GM19324 (cell line): ENCODE data around the gene SPCS3.
A peak's percentile ranks its signal among the peaks of the same experiment; 100 is the strongest.
"Not testable (repeated sequence)": the region's sequence is repeated elsewhere in the genome, so short reads cannot be mapped to it uniquely, and the experiment has no call there.

ENCODE experiments used
- ATAC-seq: cut with Tn5 transposase; IDR thresholded peaks from one replicate; pipeline ENCODE4 v1.9.1; 2021; ENCODE audit warnings: mild to moderate bottlenecking, moderate library complexity; ENCODE audit not compliant: unreplicated experiment, low FRiP score

The SPCS3 gene

GRCh38 chr4:176340871-176341685 is 21.3 kb downstream of the SPCS3 start:
- ATAC-seq = no peak

GRCh38 chr4:176342384-176342783 is 22.6 kb downstream of the SPCS3 start:
- no peak for ATAC-seq

GRCh38 chr4:176343286-176343685 is 23.5 kb downstream of the SPCS3 start:
- no peak for ATAC-seq

GRCh38 chr4:176345346-176345745 is 25.6 kb downstream of the SPCS3 start:
- not testable (repeated sequence) for ATAC-seq

- ATAC-seq = not testable (repeated sequence)
Observed at GRCh38 chr4:176346836-176347235, 27.1 kb downstream of the SPCS3 start.

- no peak for ATAC-seq
Observed at GRCh38 chr4:176350671-176351070, 30.9 kb downstream of the SPCS3 start.

GRCh38 chr4:176354884-176355283 is 35.1 kb downstream of the SPCS3 start:
- no peak for ATAC-seq

- peak; percentile 99 for ATAC-seq
Observed at GRCh38 chr4:176357359-176358082, 37.8 kb downstream of the SPCS3 start.

GRCh38 chr4:176358083-176358469 is 38.3 kb downstream of the SPCS3 start:
- no peak for ATAC-seq

GRCh38 chr4:176359590-176359989 is 39.8 kb downstream of the SPCS3 start:
- ATAC-seq = no peak

GRCh38 chr4:176360446-176360845 is 40.7 kb downstream of the SPCS3 start:
- ATAC-seq = no peak

GRCh38 chr4:176363072-176363471 is 43.3 kb downstream of the SPCS3 start:
- ATAC-seq = peak; percentile 88

GRCh38 chr4:176367771-176368465 is 48.2 kb downstream of the SPCS3 start:
- ATAC-seq = no peak

GRCh38 chr4:176376032-176376614 is 56.4 kb downstream of the SPCS3 start:
- no peak for ATAC-seq

GRCh38 chr4:176377780-176378179 is 58.0 kb downstream of the SPCS3 start:
- peak; percentile 74 for ATAC-seq

- peak; percentile 57 for ATAC-seq
Observed at GRCh38 chr4:176380352-176381157, 60.8 kb downstream of the SPCS3 start.
